Measurements from ENCODE around the gene PALM.

The PALM gene

GRCh38 chr19:709196-709964 lies 645 bp downstream of the PALM start:
- Histone ChIP-seq H3K4me3 (ENCODE audit: low read length) (no peak overlapping the region), H2AFZ (ENCODE audit: low read length) (no peak overlapping the region), H3K9me2 (replicated peaks; ENCODE audit: insufficient read depth, low read length) (no peaks in the 10 kb centered on the region), H3K4me1 (ENCODE audit: low read length) (no peaks in the 10 kb centered on the region), H3K36me3 (replicated peaks; ENCODE audit: insufficient read depth, low read length) (no peaks in the 10 kb centered on the region), H3K9me3 (replicated peaks; ENCODE audit: insufficient read depth, low read length) (no peaks in the 10 kb centered on the region), H3K4me2 (ENCODE audit: low read depth, low read length) (no peak overlapping the region), H3K9ac (ENCODE audit: low read length) (no peak overlapping the region), H3K27ac (ENCODE audit: low read length) (no peak overlapping the region), H3F3A (ENCODE audit: insufficient read depth, low read length) (no peaks in the 10 kb centered on the region), H3K79me2 (ENCODE audit: low read length) (no peaks in the 10 kb centered on the region), H4K20me1 (ENCODE audit: insufficient read depth, low read length) (no peaks in the 10 kb centered on the region), H3K27me3 (replicated peaks; ENCODE audit: insufficient read depth, low read length) (peaks cover 87% of the 10 kb centered on the region)
- no peak for DNase-seq
- TF ChIP-seq CTCF (IDR thresholded peaks at IDR 0.05; ENCODE audit: low read length) (no peak), EZH2 (optimal IDR thresholded peaks at IDR 0.05; ENCODE audit: low read depth, low read length) (no peak), EZH2phosphoT487 (IDR thresholded peaks at IDR 0.05; ENCODE audit: low read length) (no peak)

GRCh38 chr19:709965-710571 lies 1.3 kb downstream of the PALM start:
- no peak overlapping the region for H3K4me3 ChIP-seq (ENCODE audit: low read length)

GRCh38 chr19:710767-711166 lies 2.0 kb downstream of the PALM start:
- H3K4me1 ChIP-seq (ENCODE audit: low read length): no peaks in the 10 kb centered on the region
- H3K27ac ChIP-seq (ENCODE audit: low read length): no peak overlapping the region
- H3F3A ChIP-seq (ENCODE audit: insufficient read depth, low read length): no peaks in the 10 kb centered on the region
- no peaks in the 10 kb centered on the region for H3K9me3 ChIP-seq (replicated peaks; ENCODE audit: insufficient read depth, low read length)
- no peaks in the 10 kb centered on the region for H3K36me3 ChIP-seq (replicated peaks; ENCODE audit: insufficient read depth, low read length)
- H3K27me3 ChIP-seq (replicated peaks; ENCODE audit: insufficient read depth, low read length): peaks cover 87% of the 10 kb centered on the region
- no peaks in the 10 kb centered on the region for H3K79me2 ChIP-seq (ENCODE audit: low read length)
- H3K9me2 ChIP-seq (replicated peaks; ENCODE audit: insufficient read depth, low read length): no peaks in the 10 kb centered on the region
- no peak overlapping the region for H3K9ac ChIP-seq (ENCODE audit: low read length)
- TF ChIP-seq CTCF (IDR thresholded peaks at IDR 0.05; ENCODE audit: low read length) (no peak), EZH2phosphoT487 (IDR thresholded peaks at IDR 0.05; ENCODE audit: low read length) (no peak; the same call in 1 of the 2 replicates), EZH2 (optimal IDR thresholded peaks at IDR 0.05; ENCODE audit: low read depth, low read length) (no peak)
- H3K4me2 ChIP-seq (ENCODE audit: low read depth, low read length): no peak overlapping the region
- no peaks in the 10 kb centered on the region for H4K20me1 ChIP-seq (ENCODE audit: insufficient read depth, low read length)
- no peak overlapping the region for H3K4me3 ChIP-seq (ENCODE audit: low read length)
- DNase-seq: no peak
- no peak overlapping the region for H2AFZ ChIP-seq (ENCODE audit: low read length)

More at GRCh38 chr19:709965-710571, 1.3 kb downstream of the PALM start:
- H3K79me2 ChIP-seq (ENCODE audit: low read length): no peaks in the 10 kb centered on the region
- TF ChIP-seq EZH2phosphoT487 (IDR thresholded peaks at IDR 0.05; ENCODE audit: low read length) (no peak), EZH2 (optimal IDR thresholded peaks at IDR 0.05; ENCODE audit: low read depth, low read length) (no peak), CTCF (IDR thresholded peaks at IDR 0.05; ENCODE audit: low read length) (no peak)
- no peaks in the 10 kb centered on the region for H3K36me3 ChIP-seq (replicated peaks; ENCODE audit: insufficient read depth, low read length)
- H3K9me2 ChIP-seq (replicated peaks; ENCODE audit: insufficient read depth, low read length): no peaks in the 10 kb centered on the region
- no peak overlapping the region for H3K27ac ChIP-seq (ENCODE audit: low read length)
- H3K4me1 ChIP-seq (ENCODE audit: low read length): no peaks in the 10 kb centered on the region
- no peak overlapping the region for H3K9ac ChIP-seq (ENCODE audit: low read length)
- no peaks in the 10 kb centered on the region for H3K9me3 ChIP-seq (replicated peaks; ENCODE audit: insufficient read depth, low read length)
- DNase-seq: no peak
- H4K20me1 ChIP-seq (ENCODE audit: insufficient read depth, low read length): no peaks in the 10 kb centered on the region
- H3K27me3 ChIP-seq (replicated peaks; ENCODE audit: insufficient read depth, low read length): peaks cover 87% of the 10 kb centered on the region
- no peaks in the 10 kb centered on the region for H3F3A ChIP-seq (ENCODE audit: insufficient read depth, low read length)
- no peak overlapping the region for H3K4me2 ChIP-seq (ENCODE audit: low read depth, low read length)
- no peak overlapping the region for H2AFZ ChIP-seq (ENCODE audit: low read length)
